Neural crest cell (in vitro differentiated cells): ENCODE data around the gene ACTA2. TPM values are rescaled to one million over a fixed set of nuclear protein-coding genes. Genes with fewer than 3 reads are reported as not detected.

Experiments used
- DNase-seq: peaks from one replicate; pipeline ENCODE4 v3.0.0; 2021; ENCODE audit warnings: low read depth, mixed read lengths, low spot score
- H3K27ac Mint-ChIP-seq: one replicate; pipeline ENCODE4 v1.8.0; 2021; ENCODE audit warnings: mild to moderate bottlenecking, mixed read lengths; ENCODE audit not compliant: unreplicated experiment
- H3K27me3 Mint-ChIP-seq: 2 replicates; pipeline ENCODE4 v1.8.0; 2021; ENCODE audit warnings: low read depth, mild to moderate bottlenecking, mixed read lengths
- H3K36me3 Mint-ChIP-seq: 2 replicates; pipeline ENCODE4 v1.8.0; 2021; ENCODE audit warnings: low read depth, mild to moderate bottlenecking, mixed read lengths
- H3K4me1 Mint-ChIP-seq: 2 replicates; pipeline ENCODE4 v1.8.0; 2021; ENCODE audit warnings: mixed read lengths
- H3K4me3 Mint-ChIP-seq: one replicate; pipeline ENCODE4 v1.8.0; 2021; ENCODE audit warnings: mild to moderate bottlenecking, mixed read lengths
- H3K9me3 Mint-ChIP-seq: 2 replicates; pipeline ENCODE4 v1.8.0; 2021; ENCODE audit warnings: mixed read lengths
- CTCF ChIP-seq: fragments of 200-600 bp; sonication (generic); conservative IDR thresholded peaks from 2 replicates; pipeline ENCODE4 v1.5.0; 2021; ENCODE audit warnings: antibody characterized with exemption, mild to moderate bottlenecking
- long read RNA-seq: library from polyadenylated mRNA; unstranded; transcript quantifications from one replicate; pipeline ENCODE4 v2.0.0, GENCODE V29; 2020
- total RNA-seq: library from RNA; stranded (reverse); gene quantifications from 2 replicates; pipeline ENCODE4 v1.2.1, GENCODE V29; 2021

Gene ACTA2
- total RNA-seq, result 7.0 and 7.6 TPM in 2 replicates
- long read RNA-seq, partial matches to known transcripts, result 0 of 15 reads
- long read RNA-seq, other reads (novel, unspliced or antisense), result 15 of 15 reads

DNA sequence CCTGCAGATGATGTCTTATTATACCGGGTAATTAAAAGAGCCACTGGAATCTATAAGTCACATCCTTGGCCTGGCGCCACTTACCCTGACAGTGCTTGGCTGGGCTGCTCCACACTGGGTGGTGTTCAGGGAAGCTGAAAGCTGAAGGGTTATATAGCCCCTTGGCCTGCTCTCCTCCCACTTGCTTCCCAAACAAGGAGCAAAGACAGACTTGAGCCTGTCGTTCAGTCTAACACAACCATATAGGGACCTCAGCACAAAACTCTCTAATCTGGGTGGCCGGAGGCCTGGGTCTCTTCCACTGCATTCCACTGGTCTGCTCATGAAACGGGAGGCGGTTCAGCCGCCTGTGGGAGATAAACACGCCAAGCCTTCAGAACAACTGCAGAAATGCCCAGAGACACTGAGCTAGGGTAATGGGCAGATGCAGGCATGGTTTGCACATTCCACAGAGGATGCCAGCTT lies at the start of gene ACTA2:
TSS of gene ACTA2 (minus strand) at position 127 of the 465 bp plus-strand sequence. CDS start 3,843 bp downstream, outside the sequence.
- H3K36me3 Mint-ChIP-seq, result no peaks in the 10 kb centered on the region
- TF ChIP-seq CTCF, result no peak
- no peaks in the 10 kb centered on the region for H3K27me3 Mint-ChIP-seq
- peaks cover 12% of the 10 kb centered on the region for H3K4me1 Mint-ChIP-seq
- no peak within 1 kb of the TSS for H3K4me3 Mint-ChIP-seq
- H3K9me3 Mint-ChIP-seq, result no peaks in the 10 kb centered on the region
- DNase-seq, result no peak
- no peak within 1 kb of the TSS for H3K27ac Mint-ChIP-seq

GRCh38 chr10:89001729-89002072 lies 49.1 kb upstream of the ACTA2 start:
- Mint-ChIP-seq H3K36me3 (no peaks in the 10 kb centered on the region), H3K27ac (no peak overlapping the region)

GRCh38 chr10:89001024-89001728 lies 48.6 kb upstream of the ACTA2 start:
- no peak overlapping the region for H3K27ac Mint-ChIP-seq
- H3K27me3 Mint-ChIP-seq, result no peaks in the 10 kb centered on the region
- TF ChIP-seq CTCF, result no peak
- peaks cover 49% of the 10 kb centered on the region for H3K4me1 Mint-ChIP-seq
- H3K4me3 Mint-ChIP-seq, result peak overlapping the region; percentile 11
- H3K36me3 Mint-ChIP-seq, result no peaks in the 10 kb centered on the region
- H3K9me3 Mint-ChIP-seq, result no peaks in the 10 kb centered on the region
- no peak for DNase-seq

More at GRCh38 chr10:89001729-89002072, 49.1 kb upstream of the ACTA2 start:
- Mint-ChIP-seq H3K4me1 (peaks cover 49% of the 10 kb centered on the region), H3K27me3 (no peaks in the 10 kb centered on the region), H3K9me3 (no peaks in the 10 kb centered on the region), H3K4me3 (peak overlapping the region; percentile 11)
- no peak for DNase-seq
- TF ChIP-seq CTCF, result no peak

- no peaks in the 10 kb centered on the region for H3K27me3 Mint-ChIP-seq
- no peak overlapping the region for H3K27ac Mint-ChIP-seq
These were observed 47.1 kb upstream of the ACTA2 start for GRCh38 chr10:88999625-89000024.

DNA sequence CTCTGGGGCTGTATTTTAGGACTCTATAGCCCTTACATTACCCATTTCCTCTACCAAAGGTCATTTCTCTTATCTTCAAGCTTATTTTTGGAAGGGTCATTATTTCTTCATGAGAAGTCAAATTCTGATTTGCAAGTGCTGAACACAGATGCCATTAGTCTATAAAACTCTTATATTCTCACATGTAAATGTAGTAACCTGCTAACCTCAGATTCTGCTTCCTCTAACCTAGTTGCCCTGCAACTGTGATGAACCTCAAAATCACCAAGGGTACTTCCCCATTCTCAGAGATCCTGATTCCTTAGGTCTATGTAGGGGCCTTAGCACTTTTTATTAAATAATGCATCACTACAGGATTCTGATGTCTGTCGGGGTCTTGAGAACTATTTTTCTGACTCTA lies 44.4 kb upstream of the ACTA2 start:
- Mint-ChIP-seq H3K36me3 (no peaks in the 10 kb centered on the region), H3K9me3 (no peaks in the 10 kb centered on the region)

More at GRCh38 chr10:88999625-89000024, 47.1 kb upstream of the ACTA2 start:
- Mint-ChIP-seq H3K4me1 (peaks cover 49% of the 10 kb centered on the region), H3K4me3 (no peak overlapping the region), H3K9me3 (no peaks in the 10 kb centered on the region), H3K36me3 (no peaks in the 10 kb centered on the region)
- no peak for TF ChIP-seq CTCF
- DNase-seq, result no peak

More for the DNA sequence above, 44.4 kb upstream of the ACTA2 start:
- H3K27me3 Mint-ChIP-seq, result no peaks in the 10 kb centered on the region
- no peak overlapping the region for H3K4me3 Mint-ChIP-seq
- no peak overlapping the region for H3K27ac Mint-ChIP-seq
- DNase-seq, result no peak
- no peak for TF ChIP-seq CTCF
- peaks cover 43% of the 10 kb centered on the region for H3K4me1 Mint-ChIP-seq
